ENCODE measurements around the gene IDI2.

IDI2 gene

DNA sequence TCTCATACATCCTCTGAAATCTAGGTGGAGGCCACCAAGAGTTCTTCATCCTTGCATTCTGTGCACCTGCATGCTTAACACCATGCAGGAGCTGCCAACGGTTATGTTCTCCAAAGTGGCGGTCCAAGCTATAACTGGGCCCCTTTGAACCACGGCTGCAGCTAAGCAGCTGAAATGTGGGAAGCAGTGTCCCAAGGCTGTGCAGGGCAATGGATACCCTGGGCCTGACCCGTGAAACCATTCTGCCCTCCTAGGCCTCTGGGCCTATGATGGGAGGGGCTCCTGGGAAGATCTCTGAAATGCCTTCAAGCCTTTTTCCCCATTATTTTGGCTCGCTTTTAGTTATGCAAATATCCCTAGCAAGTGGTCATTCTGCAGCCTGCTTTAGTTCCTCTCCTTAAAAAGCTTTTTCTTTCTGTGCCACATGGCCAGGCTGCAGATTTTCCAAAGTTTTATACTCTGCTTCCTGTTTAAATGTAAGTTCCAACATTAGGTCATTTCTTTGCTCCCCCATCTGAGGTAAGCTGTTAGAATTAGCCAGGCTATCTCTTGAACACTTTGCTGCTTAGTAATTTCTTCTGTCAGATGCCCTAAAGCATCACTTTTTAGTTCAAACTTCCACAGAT lies 45.1 kb downstream of the IDI2 start:
- Histone ChIP-seq H3K27ac (ENCODE audit: low read length) (no peak overlapping the region), H3K9me3 (ENCODE audit: insufficient read depth, low read length, severe bottlenecking) (peaks cover 27% of the 10 kb centered on the region), H3K4me2 (ENCODE audit: insufficient read depth, low read length) (no peak overlapping the region), H3K36me3 (ENCODE audit: insufficient read depth, low read length) (no peaks in the 10 kb centered on the region; the same call in 1 of the 2 replicates), H4K20me1 (ENCODE audit: insufficient read depth, low read length) (no peaks in the 10 kb centered on the region), H3K79me2 (ENCODE audit: insufficient read depth, low read length) (no peaks in the 10 kb centered on the region), H3K9ac (ENCODE audit: low read depth, low read length) (no peak overlapping the region), H2AFZ (ENCODE audit: low read depth, low read length) (no peak overlapping the region), H3K27me3 (ENCODE audit: insufficient read depth, low read length, poor library complexity) (no peaks in the 10 kb centered on the region), H3K4me1 (ENCODE audit: insufficient read depth, low read length) (no peaks in the 10 kb centered on the region), H3K4me3 (ENCODE audit: low read depth in 1 of 2, low read length in 2 of 2) (no peak overlapping the region)
- no peak for DNase-seq
- ATAC-seq (ENCODE audit: insufficient read depth, low read depth): no peak
- TF ChIP-seq EZH2 (IDR thresholded peaks at IDR 0.05; ENCODE audit: borderline replicate concordance, low read depth, low read length, severe bottlenecking) (no peak), CTCF (IDR thresholded peaks at IDR 0.05; ENCODE audit: borderline replicate concordance, extremely low read depth, low read length, poor library complexity, severe bottlenecking) (no peak)

DNA sequence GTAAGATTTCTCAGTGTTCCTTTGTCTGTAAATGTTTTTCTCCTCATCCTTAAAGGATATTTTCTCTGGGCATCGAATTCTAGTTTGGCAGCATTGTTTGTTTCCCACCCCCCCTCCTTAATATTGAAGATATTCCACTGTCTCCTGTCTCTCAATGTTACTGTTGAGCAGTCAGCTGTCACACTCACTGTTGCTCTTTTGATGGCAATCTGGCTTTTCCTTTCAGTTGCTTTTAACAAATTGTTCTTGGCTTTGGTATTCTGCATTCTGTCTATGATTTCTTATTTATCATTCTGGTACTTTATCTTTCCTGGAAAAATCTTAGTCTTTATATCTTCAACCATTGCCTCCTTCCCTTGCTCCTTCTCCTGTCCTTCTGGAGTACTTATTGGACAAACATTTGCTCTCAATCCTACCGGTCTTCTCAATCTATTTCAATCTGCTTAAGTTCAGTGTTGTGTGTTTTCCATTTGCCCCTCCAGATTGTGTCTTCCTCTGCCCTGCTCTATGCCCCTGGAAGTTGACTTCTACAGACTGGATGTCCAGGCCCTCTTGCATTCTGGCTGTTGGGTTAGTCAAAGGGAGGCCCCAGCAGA lies 46.7 kb downstream of the IDI2 start:
- Histone ChIP-seq H3K27me3 (ENCODE audit: insufficient read depth, low read length, poor library complexity) (no peaks in the 10 kb centered on the region), H3K4me1 (ENCODE audit: insufficient read depth, low read length) (no peaks in the 10 kb centered on the region), H3K27ac (ENCODE audit: low read length) (no peak overlapping the region), H3K9me3 (ENCODE audit: insufficient read depth, low read length, severe bottlenecking) (peaks cover 27% of the 10 kb centered on the region), H3K4me2 (ENCODE audit: insufficient read depth, low read length) (no peak overlapping the region), H3K4me3 (ENCODE audit: low read depth in 1 of 2, low read length in 2 of 2) (no peak overlapping the region), H3K79me2 (ENCODE audit: insufficient read depth, low read length) (no peaks in the 10 kb centered on the region), H3K9ac (ENCODE audit: low read depth, low read length) (no peak overlapping the region), H4K20me1 (ENCODE audit: insufficient read depth, low read length) (no peaks in the 10 kb centered on the region), H3K36me3 (ENCODE audit: insufficient read depth, low read length) (no peaks in the 10 kb centered on the region), H2AFZ (ENCODE audit: low read depth, low read length) (no peak overlapping the region)
- ATAC-seq (ENCODE audit: insufficient read depth, low read depth): no peak
- TF ChIP-seq CTCF (IDR thresholded peaks at IDR 0.05; ENCODE audit: borderline replicate concordance, extremely low read depth, low read length, poor library complexity, severe bottlenecking) (no peak), EZH2 (IDR thresholded peaks at IDR 0.05; ENCODE audit: borderline replicate concordance, low read depth, low read length, severe bottlenecking) (no peak)
- DNase-seq: no peak

GRCh38 chr10:976316-976715 lies 49.3 kb downstream of the IDI2 start:
- TF ChIP-seq EZH2 (IDR thresholded peaks at IDR 0.05; ENCODE audit: borderline replicate concordance, low read depth, low read length, severe bottlenecking) (no peak), CTCF (IDR thresholded peaks at IDR 0.05; ENCODE audit: borderline replicate concordance, extremely low read depth, low read length, poor library complexity, severe bottlenecking) (no peak)

More at GRCh38 chr10:976316-976715, 49.3 kb downstream of the IDI2 start:
- Histone ChIP-seq H3K4me1 (ENCODE audit: insufficient read depth, low read length) (no peaks in the 10 kb centered on the region), H4K20me1 (ENCODE audit: insufficient read depth, low read length) (no peaks in the 10 kb centered on the region), H3K4me3 (ENCODE audit: low read depth in 1 of 2, low read length in 2 of 2) (no peak overlapping the region), H3K36me3 (ENCODE audit: insufficient read depth, low read length) (no peaks in the 10 kb centered on the region), H3K79me2 (ENCODE audit: insufficient read depth, low read length) (no peaks in the 10 kb centered on the region), H3K4me2 (ENCODE audit: insufficient read depth, low read length) (no peak overlapping the region), H2AFZ (ENCODE audit: low read depth, low read length) (no peak overlapping the region), H3K9ac (ENCODE audit: low read depth, low read length) (no peak overlapping the region), H3K27ac (ENCODE audit: low read length) (no peak overlapping the region), H3K27me3 (ENCODE audit: insufficient read depth, low read length, poor library complexity) (no peaks in the 10 kb centered on the region), H3K9me3 (ENCODE audit: insufficient read depth, low read length, severe bottlenecking) (peaks cover 24% of the 10 kb centered on the region)
- ATAC-seq (ENCODE audit: insufficient read depth, low read depth): no peak
- DNase-seq: no peak

Data from DND-41 (cell line).